Adrenal gland (tissue), 12 donors: ENCODE data around the gene CELF2. TPM values are rescaled to one million over a fixed set of nuclear protein-coding genes. Genes with fewer than 3 reads are reported as not detected.

Experiments
- DNase-seq, 7 donors: peaks; one replicate each; pipeline ENCODE4 v3.0.0-alpha.2; 2019 to 2020
- H3K27ac ChIP-seq, 5 donors: fragments of 200-600 bp; sonication (generic) in 4 of 5; 1 replicate in 3 of 5; 2 replicates in 2 of 5; pipeline versions ENCODE4 v1.5.1 to v1.8.0; 2016 to 2020; ENCODE audit warnings: mild to moderate bottlenecking in 1 of 5
- H3K27me3 ChIP-seq: fragments of 200-600 bp; 2 replicates; pipeline ENCODE4 v1.8.0; 2021
- H3K36me3 ChIP-seq, 2 donors: fragments of 200-600 bp; replicated peaks in 1 of 2; 1 replicate in 1 of 2; 2 replicates in 1 of 2; pipeline versions ENCODE4 v1.5.1 to v1.8.0; 2018 to 2022
- H3K4me1 ChIP-seq, 2 donors: fragments of 200-600 bp; replicated peaks in 1 of 2; 1 replicate in 1 of 2; 2 replicates in 1 of 2; pipeline versions ENCODE4 v1.5.1 to v1.8.0; 2018 to 2021
- H3K4me3 ChIP-seq, 4 donors: fragments of 200-600 bp; sonication (generic) in 3 of 4; one replicate each; pipeline ENCODE4 v1.5.1; 2016 to 2018
- H3K9me3 ChIP-seq, 3 donors: fragments of 200-600 bp; sonication (generic) in 1 of 3; replicated peaks in 1 of 3; 1 replicate in 2 of 3; 2 replicates in 1 of 3; pipeline versions ENCODE4 v1.5.1 to v1.8.0; 2016 to 2021
- CTCF ChIP-seq, 6 experiments: fragments of 450-650 bp in 4 of 6; fragments of 200-600 bp in 2 of 6; sonication (generic) in 1 of 6; IDR thresholded peaks; 1 replicate in 5 of 6; 2 replicates in 1 of 6; pipeline versions ENCODE4 v1.5.1 to v1.8.0; 2016 to 2021; ENCODE audit warnings: antibody characterized with exemption in 6 of 6, mild to moderate bottlenecking in 2 of 6, moderate library complexity in 1 of 6
- POLR2A ChIP-seq, 2 donors: fragments of 450-650 bp; IDR thresholded peaks; one replicate each; pipeline ENCODE4 v1.6.1; 2017; ENCODE audit warnings: antibody characterized with exemption in 2 of 2, mild to moderate bottlenecking in 2 of 2, moderate library complexity in 1 of 2
- WGBS, 4 donors: extraction: QIAGEN DNeasy Blood & Tissue Kit in 2 of 4; methylation state at CpG; one replicate each; pipeline versions ENCODE4 v1.1.5 to v1.1.7; 2013 to 2017; 5-methylcytosine and 5-hydroxymethylcytosine counted together
- intact Hi-C, 2 donors: fragments of 100-400 bp; cut with DNase I; formaldehyde crosslinking; loops; one replicate each; pipeline versions ENCODE4 v1.14.1 to v1.15.0; 2022 to 2023
- polyA plus RNA-seq, 3 donors: library from polyadenylated mRNA; stranded (reverse); fragments of 200-250 nt in 2 of 3; fragments of 350-450 nt in 1 of 3; fragmentation: Illumina TruSeq in 1 of 3; extraction: RNeasy Lipid Tissue Mini Kit (QIAGEN cat#74804) in 1 of 3; gene quantifications; one replicate each; pipeline ENCODE4 v1.2.3, GENCODE V29; 2013 to 2014
- total RNA-seq, 9 donors: library from RNA; depleted of rRNA in 4 of 9; stranded (reverse); fragments of >200 nt in 4 of 9; fragments of 120-200 nt in 1 of 9; fragmentation: NEBNext Ultra II Directional in 1 of 9; extraction: Animal tissue kit (Norgen Biotek cat#: 25700) in 1 of 9; gene quantifications; one replicate each; pipeline versions ENCODE4 v1.1.0 to v1.2.4, GENCODE V29; 2013 to 2023
- donor health status: healthy with polysubstance abuse.
- donor health status: Bipolar disorder and iron deficiency.
- donor health status: DM: yes; HTN: yes; CAD: no.
- donor health status: DM: no; HTN: no; CAD: no.
- donor health status: DM: no; HTN: no; CAD: no.
- donor health status: DM: yes; HTN: yes; CAD: no.

The CELF2 gene
- total and polyA plus RNA-seq, 12 donors: 2.7 to 26.0 (median 10.3) TPM

GRCh38 chr10:11201911-11202310 is 184.2 kb downstream of the CELF2 start:
- H3K27me3 ChIP-seq: no peaks in the 10 kb centered on the region
- TF ChIP-seq CTCF (IDR thresholded peaks at IDR 0.05) (no peak), POLR2A (IDR thresholded peaks at IDR 0.05) (no peak)
- 67 to 81% (median 73%) methylated on average over 5 of the region's 5 CpGs for WGBS, 4 donors
- intact Hi-C loops: no loop called here
- no peak overlapping the region for H3K27ac ChIP-seq
- H3K4me3 ChIP-seq: no peak overlapping the region
- no peaks in the 10 kb centered on the region for H3K9me3 ChIP-seq
- no peaks in the 10 kb centered on the region for H3K4me1 ChIP-seq
- no peak for DNase-seq
- no peaks in the 10 kb centered on the region for H3K36me3 ChIP-seq

- Histone ChIP-seq H3K27me3 (no peaks in the 10 kb centered on the region), H3K9me3 (no peaks in the 10 kb centered on the region), H3K4me1 (peaks cover 0 to 2% of the 10 kb centered on the region in 2 donors), H3K4me3 (no peak overlapping the region), H3K27ac (no peak overlapping the region), H3K36me3 (no peaks in the 10 kb centered on the region)
- intact Hi-C loops: no loop called here
- TF ChIP-seq POLR2A (IDR thresholded peaks at IDR 0.05): no peak
- TF ChIP-seq CTCF (IDR thresholded peaks at IDR 0.05): no peak
- DNase-seq: no peak
- WGBS, 4 donors: 57 to 67% (median 61%) methylated on average over 18 to 19 of the region's 19 CpGs
Observed at GRCh38 chr10:11204351-11204942, 186.8 kb downstream of the CELF2 start.

GRCh38 chr10:11205030-11205772 is 187.5 kb downstream of the CELF2 start:
- H3K4me3 ChIP-seq: no peak overlapping the region
- no peaks in the 10 kb centered on the region for H3K27me3 ChIP-seq
- H3K4me1 ChIP-seq: peaks cover 0 to 9% of the 10 kb centered on the region in 2 donors
- intact Hi-C loops: no loop called here
- H3K9me3 ChIP-seq: no peaks in the 10 kb centered on the region
- no peak overlapping the region for H3K27ac ChIP-seq
- no peak for TF ChIP-seq POLR2A (IDR thresholded peaks at IDR 0.05)
- TF ChIP-seq CTCF (IDR thresholded peaks at IDR 0.05): no peak
- 84 to 91% (median 88%) methylated on average over 13 of the region's 13 CpGs for WGBS, 4 donors
- no peak for DNase-seq
- H3K36me3 ChIP-seq: no peaks in the 10 kb centered on the region

- no peak for DNase-seq
- Histone ChIP-seq H3K27ac (no peak overlapping the region), H3K9me3 (no peaks in the 10 kb centered on the region), H3K36me3 (no peaks in the 10 kb centered on the region), H3K4me1 (peaks cover 0 to 15% of the 10 kb centered on the region in 2 donors), H3K27me3 (no peaks in the 10 kb centered on the region), H3K4me3 (no peak overlapping the region)
- TF ChIP-seq POLR2A (IDR thresholded peaks at IDR 0.05) (no peak), CTCF (IDR thresholded peaks at IDR 0.05) (no peak)
- intact Hi-C loops: no loop called here
- WGBS, 4 donors: 69 to 77% (median 72%) methylated on average over 14 of the region's 14 CpGs
Observed at GRCh38 chr10:11206676-11207559, 189.2 kb downstream of the CELF2 start.
